GM12874 (cell line): ENCODE measurements around the gene TIMM22.

Experiments used
- TF ChIP-seq, protein P1 (sequence below): IDR thresholded peaks from 2 replicates; pipeline ENCODE4 v1.5.1; 2011; ENCODE audit warnings: low read depth, mild to moderate bottlenecking, control low read depth, low read length, moderate library complexity; ENCODE audit not compliant: insufficient read depth

TIMM22 gene

DNA sequence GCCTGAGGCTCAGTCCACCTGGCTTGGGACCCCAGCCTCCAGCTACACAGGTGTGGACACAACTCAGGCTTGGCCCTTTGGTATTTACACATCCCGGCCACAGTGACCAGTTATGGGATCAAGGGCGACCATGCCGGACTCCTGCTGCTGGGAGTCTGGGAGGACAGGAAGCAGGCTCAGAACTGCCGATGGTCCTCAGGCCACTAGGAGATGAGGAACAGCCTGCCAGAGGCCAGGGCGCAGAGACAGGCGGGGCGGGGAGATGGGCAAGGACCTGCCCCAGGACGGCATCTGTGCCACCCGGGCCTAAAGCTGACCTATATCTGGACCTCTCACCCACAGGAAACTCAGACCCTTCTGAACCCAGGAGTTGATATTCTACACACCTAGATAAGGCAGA, 29.8 kb upstream of the TIMM22 start:
- TF ChIP-seq, protein P1, sequence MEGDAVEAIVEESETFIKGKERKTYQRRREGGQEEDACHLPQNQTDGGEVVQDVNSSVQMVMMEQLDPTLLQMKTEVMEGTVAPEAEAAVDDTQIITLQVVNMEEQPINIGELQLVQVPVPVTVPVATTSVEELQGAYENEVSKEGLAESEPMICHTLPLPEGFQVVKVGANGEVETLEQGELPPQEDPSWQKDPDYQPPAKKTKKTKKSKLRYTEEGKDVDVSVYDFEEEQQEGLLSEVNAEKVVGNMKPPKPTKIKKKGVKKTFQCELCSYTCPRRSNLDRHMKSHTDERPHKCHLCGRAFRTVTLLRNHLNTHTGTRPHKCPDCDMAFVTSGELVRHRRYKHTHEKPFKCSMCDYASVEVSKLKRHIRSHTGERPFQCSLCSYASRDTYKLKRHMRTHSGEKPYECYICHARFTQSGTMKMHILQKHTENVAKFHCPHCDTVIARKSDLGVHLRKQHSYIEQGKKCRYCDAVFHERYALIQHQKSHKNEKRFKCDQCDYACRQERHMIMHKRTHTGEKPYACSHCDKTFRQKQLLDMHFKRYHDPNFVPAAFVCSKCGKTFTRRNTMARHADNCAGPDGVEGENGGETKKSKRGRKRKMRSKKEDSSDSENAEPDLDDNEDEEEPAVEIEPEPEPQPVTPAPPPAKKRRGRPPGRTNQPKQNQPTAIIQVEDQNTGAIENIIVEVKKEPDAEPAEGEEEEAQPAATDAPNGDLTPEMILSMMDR = no peak

DNA sequence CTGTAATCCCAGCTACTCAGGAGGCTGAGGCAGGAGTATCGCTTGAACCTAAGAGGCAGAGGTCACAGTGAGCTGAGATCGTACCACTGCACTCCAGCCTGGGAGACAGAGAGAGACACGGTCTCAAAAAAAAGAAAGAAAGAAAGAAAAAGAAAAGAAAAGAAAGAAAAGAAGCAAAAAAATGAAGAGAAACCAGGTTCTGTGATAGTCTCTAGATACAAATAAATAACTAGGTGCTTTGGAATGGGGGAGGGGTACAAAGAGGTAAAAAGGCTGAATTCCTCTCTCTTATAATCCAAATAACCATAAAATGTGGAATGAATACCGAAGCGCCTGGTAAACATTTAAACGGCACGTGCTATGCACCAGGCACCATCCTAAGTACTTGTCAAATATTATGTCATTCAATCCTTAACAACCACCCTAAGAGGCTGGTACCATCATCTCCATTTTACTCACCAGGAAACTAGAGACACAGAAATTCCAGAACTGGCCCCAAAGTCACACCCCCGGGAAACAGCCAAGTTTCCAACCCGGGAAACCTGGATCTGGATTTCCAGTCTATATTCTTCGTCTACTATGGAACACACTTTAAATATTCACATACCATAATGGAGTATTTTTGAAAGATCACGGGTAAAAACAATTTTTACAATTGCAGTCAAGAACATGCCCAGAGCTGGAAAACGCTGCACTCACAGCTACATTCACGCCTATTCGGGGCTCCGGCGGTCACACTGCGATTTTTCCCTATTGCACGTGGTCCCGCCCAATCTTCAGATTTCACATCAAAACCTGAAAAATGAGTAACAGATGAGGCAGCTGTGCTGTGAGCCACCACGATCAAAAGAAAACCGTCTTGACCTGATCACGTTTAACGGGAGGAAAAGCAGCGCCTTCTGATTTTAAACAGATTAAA, 27.9 kb upstream of the TIMM22 start:
- TF ChIP-seq, protein P1 = no peak

DNA sequence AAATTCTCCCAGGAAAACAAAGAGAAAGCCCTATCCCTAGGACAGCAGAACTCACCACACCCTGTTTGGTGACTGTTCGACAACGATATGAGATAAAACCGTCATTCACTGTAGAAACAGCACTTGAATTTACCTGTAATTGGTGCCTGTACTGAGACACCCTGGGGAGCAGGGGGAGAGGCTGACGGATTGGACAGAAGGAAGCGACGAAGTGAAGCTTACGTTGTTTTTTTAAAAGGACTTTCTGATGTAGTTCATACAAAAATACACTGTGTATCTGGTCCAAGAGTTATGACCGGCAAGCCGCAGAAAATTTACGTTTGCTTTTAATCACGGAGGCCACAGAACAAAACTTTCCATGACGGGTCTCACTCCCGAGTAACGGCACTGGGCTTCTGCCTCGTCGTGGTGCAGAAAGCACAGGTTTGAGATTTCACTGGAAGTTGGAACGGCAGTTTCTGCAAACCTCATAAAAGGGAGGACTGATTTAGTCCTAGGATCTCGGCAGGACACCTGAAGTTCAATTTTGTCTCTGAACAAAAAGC, 27.0 kb upstream of the TIMM22 start:
- TF ChIP-seq, protein P1 = no peak

DNA sequence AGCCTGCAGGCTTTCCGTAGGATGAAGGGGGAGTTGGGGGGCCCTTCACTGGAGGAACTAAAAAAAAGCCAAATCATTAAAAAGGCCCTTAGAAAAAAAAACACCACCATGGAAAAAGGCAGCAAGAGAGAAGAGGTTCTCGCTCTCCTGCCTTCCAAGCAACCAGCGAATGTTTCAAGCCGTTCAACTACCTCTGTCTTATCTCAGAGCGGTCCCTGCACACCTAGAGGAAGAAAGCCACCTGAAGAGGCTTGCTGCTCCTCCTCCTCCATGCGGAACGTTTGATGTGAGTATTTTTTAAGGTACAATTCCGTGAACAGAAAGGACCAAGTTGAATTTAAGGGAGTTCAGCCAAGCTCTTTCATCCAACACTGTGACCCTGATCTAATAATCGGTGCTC, 26.6 kb upstream of the TIMM22 start:
- TF ChIP-seq, protein P1 = no peak

DNA sequence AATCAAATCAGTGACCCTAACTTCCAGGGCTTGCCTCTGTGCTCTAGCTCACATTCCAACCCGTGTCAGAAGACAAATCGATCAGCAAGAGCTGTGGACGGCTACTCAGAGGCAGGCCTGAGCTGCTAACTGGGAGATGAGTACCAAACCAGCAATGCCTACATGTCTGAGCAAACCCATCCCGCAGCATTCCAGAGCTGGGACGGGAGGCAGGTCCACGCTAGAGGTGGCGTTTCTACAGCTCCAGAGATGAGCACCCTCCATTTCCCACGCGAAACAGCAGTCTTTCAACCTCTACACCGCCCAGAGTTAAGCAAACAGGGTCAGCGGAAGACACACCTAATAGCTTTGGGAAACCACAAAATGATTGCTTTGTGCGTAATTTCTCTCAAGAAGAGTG, 23.9 kb upstream of the TIMM22 start:
- TF ChIP-seq, protein P1 = no peak

DNA sequence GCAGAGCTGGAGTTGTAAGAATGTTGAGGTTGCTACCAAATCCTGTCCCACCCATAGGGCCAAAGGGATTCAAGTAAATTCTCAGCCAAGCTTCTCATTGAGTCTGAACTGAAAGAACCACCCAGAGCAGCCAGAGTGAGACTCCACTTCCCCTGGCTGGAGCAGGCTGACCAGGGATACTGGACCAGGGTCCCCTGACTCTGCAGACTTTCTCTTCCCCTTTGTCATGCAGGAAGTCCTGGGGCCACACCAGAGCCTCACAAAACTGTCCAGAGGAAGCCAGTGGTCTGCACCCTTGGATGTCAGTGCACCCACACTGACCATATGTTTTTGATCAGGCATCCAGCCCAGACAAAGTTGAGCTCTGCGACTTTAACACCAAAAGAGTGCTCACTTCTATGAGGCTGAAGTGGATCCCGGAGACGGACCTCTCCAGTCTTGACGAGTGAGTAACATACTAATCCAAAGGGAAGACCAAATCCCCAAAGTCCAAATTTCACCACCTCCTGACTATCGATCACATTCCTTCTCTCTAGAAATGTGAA, 21.5 kb upstream of the TIMM22 start:
- TF ChIP-seq, protein P1 = no peak

DNA sequence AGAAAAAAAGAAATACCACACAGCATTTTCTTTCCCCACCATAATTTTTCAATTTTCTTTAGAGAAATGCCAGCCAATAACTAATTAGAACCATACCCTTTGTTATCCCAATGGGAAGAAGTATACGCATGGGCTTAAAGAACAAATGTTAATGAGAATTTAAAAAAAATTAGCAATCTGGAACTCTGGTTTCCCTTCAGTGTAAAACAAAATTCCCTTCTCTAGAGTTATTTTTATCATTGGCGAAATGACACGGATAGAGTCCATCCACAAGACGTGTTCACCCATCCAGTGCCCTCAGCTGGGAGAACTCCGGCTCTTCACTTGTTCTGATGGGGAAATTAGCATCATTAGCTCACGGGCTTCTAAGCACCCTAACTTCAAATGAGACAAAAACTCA, 20.6 kb upstream of the TIMM22 start:
- TF ChIP-seq, protein P1 = no peak
